GM12878 (cell line): ENCODE results near the gene ACAP1. TPM values are rescaled to one million over a fixed set of nuclear protein-coding genes. Genes with fewer than 3 reads are reported as not detected.

Source experiments
- BCL3 ChIP-seq: IDR thresholded peaks from 2 replicates; pipeline ENCODE4 v1.6.1; 2011; ENCODE audit warnings: borderline replicate concordance, low read depth, mild to moderate bottlenecking, moderate library complexity, low read length; ENCODE audit not compliant: insufficient read depth, poor library complexity, severe bottlenecking
- BRCA1 ChIP-seq: IDR thresholded peaks from 2 replicates; pipeline ENCODE4 v1.6.1; 2011; ENCODE audit warnings: low read depth, low read length, improper control_type of control experiment
- CTCF ChIP-seq, 3 experiments: IDR thresholded peaks in 2 of 3; conservative IDR thresholded peaks in 1 of 3; 2 replicates each; pipeline ENCODE4 v1.5.1; 2011; ENCODE audit warnings: low read depth in 3 of 3, low read length in 3 of 3, mild to moderate bottlenecking in 3 of 3, control low read depth in 2 of 3, moderate library complexity in 2 of 3, inconsistent platforms in 1 of 3, mixed read lengths in 1 of 3; ENCODE audit not compliant: control insufficient read depth in 2 of 3, insufficient read depth in 1 of 3; ENCODE audit errors: extremely low read depth in 1 of 3
- E2F4 ChIP-seq: IDR thresholded peaks from 2 replicates; pipeline ENCODE4 v1.6.1; 2012; ENCODE audit warnings: low read depth, low read length, improper control_type of control experiment
- ELK1 ChIP-seq: IDR thresholded peaks from 2 replicates; pipeline ENCODE4 v1.6.1; 2012; ENCODE audit warnings: low read depth, low read length, improper control_type of control experiment
- EP300 ChIP-seq, 2 experiments: fragments of 150-350 bp in 1 of 2; IDR thresholded peaks; 2 replicates each; pipeline ENCODE4 v1.6.1; 2011 to 2012; ENCODE audit warnings: low read depth in 2 of 2, low read length in 2 of 2, borderline replicate concordance in 1 of 2, improper control_type of control experiment in 1 of 2, inconsistent platforms in 1 of 2; ENCODE audit not compliant: control insufficient read depth in 1 of 2
- FOXK2 ChIP-seq: fragments of 450-650 bp; IDR thresholded peaks from 2 replicates; pipeline ENCODE4 v1.6.1; 2017; ENCODE audit warnings: mild to moderate bottlenecking, moderate library complexity
- HCFC1 ChIP-seq: fragments of 150-350 bp; IDR thresholded peaks from 2 replicates; pipeline ENCODE4 v1.6.1; 2014; ENCODE audit warnings: low read length
- HDAC6 ChIP-seq: fragments of 200-600 bp; sonication (generic); IDR thresholded peaks from one replicate; pipeline ENCODE4 v1.8.0; 2017; ENCODE audit warnings: antibody characterized with exemption; ENCODE audit not compliant: unreplicated experiment
- HDGF ChIP-seq: fragments of 450-650 bp; IDR thresholded peaks from 2 replicates; pipeline ENCODE4 v1.6.1; 2016; ENCODE audit warnings: antibody characterized with exemption
- MEF2B ChIP-seq: fragments of 450-650 bp; IDR thresholded peaks from 2 replicates; pipeline ENCODE4 v1.6.1; 2018; ENCODE audit warnings: mild to moderate bottlenecking, moderate library complexity; ENCODE audit not compliant: partially characterized antibody, poor library complexity, severe bottlenecking
- NFIC ChIP-seq: IDR thresholded peaks from 2 replicates; pipeline ENCODE4 v1.6.1; 2012; ENCODE audit warnings: low read depth, mild to moderate bottlenecking, inconsistent platforms, low read length, moderate library complexity
- NFYA ChIP-seq: IDR thresholded peaks from 2 replicates; pipeline ENCODE4 v1.6.1; 2011; ENCODE audit warnings: low read depth, mild to moderate bottlenecking, low read length, improper control_type of control experiment, borderline replicate concordance
- NFYB ChIP-seq: IDR thresholded peaks from 2 replicates; pipeline ENCODE4 v1.6.1; 2011; ENCODE audit warnings: low read depth, mild to moderate bottlenecking, low read length, improper control_type of control experiment, moderate library complexity; ENCODE audit not compliant: insufficient read depth
- NR2C1 ChIP-seq: fragments of 450-650 bp; IDR thresholded peaks from 2 replicates; pipeline ENCODE4 v1.6.1; 2017; ENCODE audit warnings: antibody characterized with exemption, mild to moderate bottlenecking, moderate library complexity
- NRF1 ChIP-seq: conservative IDR thresholded peaks from 2 replicates; pipeline ENCODE4 v1.6.1; 2011; ENCODE audit warnings: mild to moderate bottlenecking, low read depth, low read length, improper control_type of control experiment
- PBX3 ChIP-seq: IDR thresholded peaks from 2 replicates; pipeline ENCODE4 v1.6.1; 2011; ENCODE audit warnings: mild to moderate bottlenecking, low read depth, low read length, moderate library complexity; ENCODE audit not compliant: insufficient replicate concordance
- POLR2A ChIP-seq: IDR thresholded peaks from 2 replicates; pipeline ENCODE4 v1.6.1; 2011; ENCODE audit warnings: low read depth, mild to moderate bottlenecking, low read length
- RAD51 ChIP-seq: fragments of 450-650 bp; IDR thresholded peaks from 2 replicates; pipeline ENCODE4 v1.6.1; 2016; ENCODE audit warnings: moderate library complexity, mild to moderate bottlenecking, inconsistent platforms
- RBBP5 ChIP-seq: fragments of 200-600 bp; sonication (generic); conservative IDR thresholded peaks from 2 replicates; pipeline ENCODE4 v1.6.1; 2016
- RFX5 ChIP-seq: IDR thresholded peaks from 2 replicates; pipeline ENCODE4 v1.6.1; 2011; ENCODE audit warnings: low read depth, low read length, improper control_type of control experiment
- SMC3 ChIP-seq: IDR thresholded peaks from 2 replicates; pipeline ENCODE4 v1.6.1; 2011; ENCODE audit warnings: low read length, improper control_type of control experiment, borderline replicate concordance
- STAT1 ChIP-seq: fragments of 450-650 bp; conservative IDR thresholded peaks from 2 replicates; pipeline ENCODE4 v1.6.1; 2014; ENCODE audit warnings: antibody characterized with exemption, mild to moderate bottlenecking
- ZNF384 ChIP-seq: IDR thresholded peaks from 2 replicates; pipeline ENCODE4 v1.6.1; 2012; ENCODE audit warnings: low read depth, mild to moderate bottlenecking, low read length, improper control_type of control experiment, borderline replicate concordance
- polyA plus RNA-seq, 11 experiments: library from polyadenylated mRNA; depleted of rRNA in 4 of 11; unstranded in 6 of 11; stranded (reverse) in 5 of 11; fragments of >200 nt; fragmentation: Nextera tagmentation in 4 of 11; fragmentation: Illumina TruSeq in 1 of 11; extraction: Ambion mirVana in 4 of 11; extraction: Trizol in 1 of 11; gene quantifications; 1 replicate in 1 of 11; 2 replicates in 10 of 11; pipeline versions ENCODE4 v1.2.1 to v1.2.3, GENCODE V29; 2011 to 2016; ENCODE audit warnings: inconsistent platforms in 2 of 11, missing spikeins in 2 of 11, low read depth in 1 of 11
- total RNA-seq, 4 experiments: library from RNA; depleted of rRNA in 3 of 4; stranded (reverse); fragments of >200 nt in 3 of 4; fragmentation: Illumina TruSeq in 1 of 4; extraction: Trizol in 1 of 4; gene quantifications; 2 replicates each; pipeline versions ENCODE4 v1.2.1 to v1.2.3, GENCODE V29; 2013 to 2021

The ACAP1 gene
- total and polyA plus RNA-seq, 10 of the 15 experiments (the other 5 are each of a cell fraction or from before 2014, with no cell fraction given), result 5.7 to 245 (median 118) TPM

- no peak for TF ChIP-seq MEF2B
- TF ChIP-seq HCFC1, result peak; percentile 80
- no peak for TF ChIP-seq NFIC
- TF ChIP-seq NRF1, result no peak
- TF ChIP-seq HDGF, result no peak
- no peak for TF ChIP-seq RBBP5
- no peak for TF ChIP-seq NFYA
- no peak for TF ChIP-seq RAD51
- TF ChIP-seq E2F4, result peak; percentile 52; the same call in 1 of the 2 replicates
- peak; percentile 99 for TF ChIP-seq NR2C1
- no peak for TF ChIP-seq SMC3
- TF ChIP-seq RFX5, result no peak
- TF ChIP-seq CTCF (IDR thresholded peaks at IDR 0.05 in 2 of 3, conservative IDR thresholded peaks at IDR 0.05 in 1 of 3; ENCODE audit: control insufficient read depth in 2 of 3, extremely low read depth in 1 of 3, insufficient read depth in 1 of 3, low read depth in 3 of 3, low read length in 3 of 3), result no peak
- TF ChIP-seq ZNF384, result no peak
- TF ChIP-seq STAT1, result no peak
- TF ChIP-seq HDAC6, result no peak
- no peak for TF ChIP-seq EP300 (IDR thresholded peaks at IDR 0.05; ENCODE audit: borderline replicate concordance in 1 of 2, control insufficient read depth in 1 of 2, low read depth in 2 of 2, low read length in 2 of 2)
- TF ChIP-seq POLR2A, result peak; percentile 94
- no peak for TF ChIP-seq PBX3
- TF ChIP-seq BRCA1, result no peak
- TF ChIP-seq ELK1, result peak; percentile 79
- no peak for TF ChIP-seq FOXK2
- no peak for TF ChIP-seq NFYB
- TF ChIP-seq BCL3, result peak; percentile 62
Measured at GRCh38 chr17:7314719-7315569, 21.4 kb upstream of the ACAP1 start, which contains the start of gene GPS2 (continued).
